HG02884 (cell line): Measurements from ENCODE around the gene ARHGAP26.

Source experiments
- ATAC-seq: cut with Tn5 transposase; IDR thresholded peaks from one replicate; pipeline ENCODE4 v1.9.1; 2021; ENCODE audit warnings: mild to moderate bottlenecking, moderate library complexity; ENCODE audit not compliant: unreplicated experiment

ARHGAP26 gene

GRCh38 chr5:143168921-143169810, 399.0 kb downstream of the ARHGAP26 start:
- ATAC-seq, result no peak

GRCh38 chr5:143170104-143170503, 399.9 kb downstream of the ARHGAP26 start:
- no peak for ATAC-seq

- ATAC-seq, result no peak
Observed at GRCh38 chr5:143170977-143171376, 400.8 kb downstream of the ARHGAP26 start.

GRCh38 chr5:143172739-143173138, 402.6 kb downstream of the ARHGAP26 start:
- no peak for ATAC-seq

GRCh38 chr5:143173139-143173889, 403.1 kb downstream of the ARHGAP26 start:
- no peak for ATAC-seq

GRCh38 chr5:143174714-143175398, 404.7 kb downstream of the ARHGAP26 start:
- ATAC-seq, result peak; percentile 88

GRCh38 chr5:143176048-143176447, 405.9 kb downstream of the ARHGAP26 start:
- no peak for ATAC-seq

- no peak for ATAC-seq
Observed at GRCh38 chr5:143177263-143177983, 407.2 kb downstream of the ARHGAP26 start.

- no peak for ATAC-seq
Observed at GRCh38 chr5:143179126-143179740, 409.1 kb downstream of the ARHGAP26 start.

- no peak for ATAC-seq
Observed at GRCh38 chr5:143180751-143181150, 410.6 kb downstream of the ARHGAP26 start.

- no peak for ATAC-seq
Observed at GRCh38 chr5:143181173-143181572, 411.0 kb downstream of the ARHGAP26 start.

- ATAC-seq, result no peak
Observed at GRCh38 chr5:143182106-143182505, 411.9 kb downstream of the ARHGAP26 start.

- ATAC-seq, result peak; percentile 71
Observed at GRCh38 chr5:143182901-143183820, 413.0 kb downstream of the ARHGAP26 start.

- ATAC-seq, result no peak
Observed at GRCh38 chr5:143183989-143184388, 413.8 kb downstream of the ARHGAP26 start.

GRCh38 chr5:143186623-143187022, 416.4 kb downstream of the ARHGAP26 start:
- ATAC-seq, result no peak

GRCh38 chr5:143187495-143187894, 417.3 kb downstream of the ARHGAP26 start:
- no peak for ATAC-seq

GRCh38 chr5:143188083-143188482, 417.9 kb downstream of the ARHGAP26 start:
- no peak for ATAC-seq

GRCh38 chr5:143188692-143189091, 418.5 kb downstream of the ARHGAP26 start:
- ATAC-seq, result no peak

GRCh38 chr5:143190260-143190810, 420.2 kb downstream of the ARHGAP26 start:
- ATAC-seq, result no peak
